ENCODE results near the gene TMTC3. TPM values are rescaled to one million over a fixed set of nuclear protein-coding genes. Genes with fewer than 3 reads are reported as not detected.
A peak's percentile ranks its signal among the peaks of the same experiment; 100 is the strongest.
"Not testable (repeated sequence)": the region's sequence is repeated elsewhere in the genome, so short reads cannot be mapped to it uniquely, and the experiment has no call there.

Gene TMTC3
- total and polyA plus RNA-seq, 12 donors = 2.9 to 33.7 (median 13.7) TPM

DNA sequence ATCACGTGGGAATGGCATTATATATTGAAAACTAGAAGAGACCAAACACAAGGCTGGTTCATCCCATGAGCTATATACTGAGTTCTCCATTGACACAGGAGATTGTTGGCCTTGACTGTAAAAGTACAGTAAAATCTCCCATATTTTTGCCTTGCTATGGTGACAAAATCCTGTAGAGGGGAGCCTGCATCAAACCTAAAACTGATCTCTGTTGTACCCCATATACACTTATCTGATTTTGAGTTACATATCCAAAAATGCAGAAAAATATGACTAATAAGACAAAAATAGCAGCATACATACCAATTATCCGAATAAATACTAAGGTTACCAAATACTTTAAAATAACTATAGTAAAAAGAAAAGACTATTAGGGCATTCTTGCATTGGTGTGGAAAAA, 60.4 kb downstream of the TMTC3 start:
- intact Hi-C loops (cut with DNase I) = no loop called here
- Histone ChIP-seq H3K27me3 (no peaks in the 10 kb centered on the region), H3K36me3 (replicated peaks in 1 of 2) (no peaks in the 10 kb centered on the region), H3K4me1 (replicated peaks in 1 of 2) (no peaks in the 10 kb centered on the region), H3K4me3 (no peak overlapping the region), H3K27ac (no peak overlapping the region), H3K9me3 (replicated peaks in 1 of 3) (no peaks in the 10 kb centered on the region)
- 66 to 76% (median 72%) methylated on average over 2 of the region's 2 CpGs for WGBS, 4 donors
- TF ChIP-seq, protein P1, sequence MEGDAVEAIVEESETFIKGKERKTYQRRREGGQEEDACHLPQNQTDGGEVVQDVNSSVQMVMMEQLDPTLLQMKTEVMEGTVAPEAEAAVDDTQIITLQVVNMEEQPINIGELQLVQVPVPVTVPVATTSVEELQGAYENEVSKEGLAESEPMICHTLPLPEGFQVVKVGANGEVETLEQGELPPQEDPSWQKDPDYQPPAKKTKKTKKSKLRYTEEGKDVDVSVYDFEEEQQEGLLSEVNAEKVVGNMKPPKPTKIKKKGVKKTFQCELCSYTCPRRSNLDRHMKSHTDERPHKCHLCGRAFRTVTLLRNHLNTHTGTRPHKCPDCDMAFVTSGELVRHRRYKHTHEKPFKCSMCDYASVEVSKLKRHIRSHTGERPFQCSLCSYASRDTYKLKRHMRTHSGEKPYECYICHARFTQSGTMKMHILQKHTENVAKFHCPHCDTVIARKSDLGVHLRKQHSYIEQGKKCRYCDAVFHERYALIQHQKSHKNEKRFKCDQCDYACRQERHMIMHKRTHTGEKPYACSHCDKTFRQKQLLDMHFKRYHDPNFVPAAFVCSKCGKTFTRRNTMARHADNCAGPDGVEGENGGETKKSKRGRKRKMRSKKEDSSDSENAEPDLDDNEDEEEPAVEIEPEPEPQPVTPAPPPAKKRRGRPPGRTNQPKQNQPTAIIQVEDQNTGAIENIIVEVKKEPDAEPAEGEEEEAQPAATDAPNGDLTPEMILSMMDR (IDR thresholded peaks at IDR 0.05) = no peak
- no peak for TF ChIP-seq POLR2A (IDR thresholded peaks at IDR 0.05)
- DNase-seq = no peak

DNA sequence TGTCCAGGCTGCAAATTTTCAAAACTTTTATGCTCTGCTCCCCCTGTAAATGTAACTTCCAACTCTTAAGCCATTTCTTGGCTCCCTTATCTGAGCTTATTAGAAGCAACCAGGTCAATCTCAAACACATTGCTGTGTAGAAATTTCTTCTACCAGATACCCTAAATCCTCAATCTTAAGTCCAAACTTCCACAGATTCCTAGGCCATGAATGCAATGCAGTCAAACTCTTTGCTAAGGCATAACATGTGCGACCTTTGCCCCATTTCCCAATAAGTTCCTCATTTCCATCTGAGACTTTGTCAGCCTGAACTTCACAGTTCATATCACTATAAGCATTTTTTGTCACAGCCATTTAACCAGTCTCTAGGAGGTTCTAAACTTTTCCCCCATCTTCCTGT, 64.5 kb downstream of the TMTC3 start:
- no peaks in the 10 kb centered on the region for H3K36me3 ChIP-seq (replicated peaks in 1 of 2)
- H3K9me3 ChIP-seq (replicated peaks in 1 of 3) = no peaks in the 10 kb centered on the region
- peak in 1 of 7 donors; percentile 11 for DNase-seq
- no peak overlapping the region for H3K27ac ChIP-seq
- intact Hi-C loops (cut with DNase I) = no loop called here
- WGBS, 4 donors = 55 to 67% (median 64%) methylated on average over 1 of the region's 1 CpG
- TF ChIP-seq, protein P1 (IDR thresholded peaks at IDR 0.05) = no peak
- TF ChIP-seq POLR2A (IDR thresholded peaks at IDR 0.05) = no peak
- H3K4me1 ChIP-seq (replicated peaks in 1 of 2) = no peaks in the 10 kb centered on the region
- no peaks in the 10 kb centered on the region for H3K27me3 ChIP-seq
- no peak overlapping the region for H3K4me3 ChIP-seq

GRCh38 chr12:88207921-88208620, 66.0 kb downstream of the TMTC3 start:
- Histone ChIP-seq H3K4me1 (replicated peaks in 1 of 2) (no peaks in the 10 kb centered on the region), H3K27ac (no peak overlapping the region), H3K27me3 (no peaks in the 10 kb centered on the region), H3K36me3 (replicated peaks in 1 of 2) (no peaks in the 10 kb centered on the region), H3K9me3 (replicated peaks in 1 of 3) (no peaks in the 10 kb centered on the region), H3K4me3 (no peak overlapping the region)
- DNase-seq = peak in 1 of 7 donors; percentile 21
- intact Hi-C loops (cut with DNase I) = no loop called here
- TF ChIP-seq POLR2A (IDR thresholded peaks at IDR 0.05) = no peak
- TF ChIP-seq, protein P1 (IDR thresholded peaks at IDR 0.05) = no peak
- WGBS, 4 donors = 70 to 76% (median 74%) methylated on average over 4 of the region's 4 CpGs

DNA sequence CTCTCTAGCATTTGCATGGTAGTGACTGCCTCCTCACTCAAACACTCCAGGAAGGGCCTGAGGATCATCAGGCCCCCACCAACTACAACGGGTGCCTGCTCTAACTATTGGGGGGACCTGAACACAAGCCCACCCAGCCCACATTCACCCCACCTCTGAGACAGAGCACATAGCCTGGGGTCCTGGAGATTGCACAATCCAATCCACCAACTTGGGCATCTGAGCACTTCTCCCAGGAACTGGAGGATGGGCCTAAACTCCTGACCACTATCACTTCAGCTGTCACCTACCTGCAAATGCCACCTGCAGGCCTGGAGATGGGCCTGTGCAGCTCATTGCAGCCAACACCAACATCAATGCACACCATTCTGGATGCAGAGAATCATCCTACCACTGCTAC, 66.6 kb downstream of the TMTC3 start:
- WGBS, 4 donors = 65 to 75% (median 71%) methylated on average over 1 of the region's 1 CpG
- intact Hi-C loops (cut with DNase I) = no loop called here
- no peaks in the 10 kb centered on the region for H3K9me3 ChIP-seq (replicated peaks in 1 of 3)
- no peaks in the 10 kb centered on the region for H3K36me3 ChIP-seq (replicated peaks in 1 of 2)
- H3K4me1 ChIP-seq (replicated peaks in 1 of 2) = no peaks in the 10 kb centered on the region
- H3K4me3 ChIP-seq = no peak overlapping the region
- no peaks in the 10 kb centered on the region for H3K27me3 ChIP-seq
- DNase-seq = no peak
- H3K27ac ChIP-seq = no peak overlapping the region
- no peak for TF ChIP-seq POLR2A (IDR thresholded peaks at IDR 0.05)
- TF ChIP-seq, protein P1 (IDR thresholded peaks at IDR 0.05) = no peak

- H3K27ac ChIP-seq; H3K36me3 ChIP-seq (replicated peaks in 1 of 2); H3K4me3 ChIP-seq; H3K4me1 ChIP-seq (replicated peaks in 1 of 2); H3K27me3 ChIP-seq; DNase-seq; intact Hi-C loops (cut with DNase I); H3K9me3 ChIP-seq (replicated peaks in 1 of 3): not testable (repeated sequence)
- 67 to 86% (median 79%) methylated on average over 1 of the region's 1 CpG for WGBS, 4 donors
Measured at GRCh38 chr12:88210311-88210710, 68.2 kb downstream of the TMTC3 start.
